NCI-H1930 (cell line): ENCODE results near the gene PDZRN4.
"Not testable (repeated sequence)": the region's sequence is repeated elsewhere in the genome, so short reads cannot be mapped to it uniquely, and the experiment has no call there.

Source experiments
- DNase-seq, 2 experiments: peaks; one replicate each; lab custom pipeline; 2025; lab: John Stamatoyannopoulos, UW

PDZRN4 gene

DNA sequence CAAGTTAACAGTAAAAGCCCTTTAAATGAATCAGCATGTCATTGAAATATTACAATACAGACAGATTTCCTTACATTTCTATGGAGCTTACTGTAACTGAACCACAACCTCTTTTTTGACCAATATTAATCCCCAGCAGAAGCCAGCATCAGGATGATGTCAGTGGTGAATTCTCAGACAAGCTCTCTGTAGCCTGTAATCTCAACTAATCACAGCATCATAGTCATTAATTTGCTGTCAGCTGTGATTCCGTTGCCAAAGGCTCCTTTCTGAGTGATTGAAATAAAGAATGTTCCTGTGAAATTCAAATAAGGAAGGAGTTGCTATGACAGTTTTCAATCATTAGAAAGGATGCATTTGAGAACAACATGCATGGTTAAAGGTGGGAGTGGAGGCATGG, 323.1 kb downstream of the PDZRN4 start:
- DNase-seq, result no peak

DNA sequence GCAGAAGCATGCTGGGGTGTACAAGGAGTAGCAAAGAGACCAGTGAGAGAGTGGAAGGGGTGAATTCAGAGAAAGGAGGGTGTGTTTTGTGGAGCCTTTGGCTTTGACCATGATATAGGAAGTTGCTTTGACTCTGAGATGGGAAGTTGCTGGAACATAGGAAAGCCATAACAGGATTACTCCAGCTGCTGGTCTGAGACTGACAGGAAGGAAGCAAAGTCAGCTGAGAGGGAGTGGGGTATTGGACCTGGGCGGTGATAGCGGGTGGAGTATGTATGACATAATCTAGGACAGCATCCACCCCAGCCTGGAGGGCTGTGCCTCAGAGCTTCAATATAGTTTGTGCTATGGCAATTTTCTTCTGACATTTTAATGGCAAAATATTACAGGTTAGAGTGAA, 324.4 kb downstream of the PDZRN4 start:
- DNase-seq, result no peak

DNA sequence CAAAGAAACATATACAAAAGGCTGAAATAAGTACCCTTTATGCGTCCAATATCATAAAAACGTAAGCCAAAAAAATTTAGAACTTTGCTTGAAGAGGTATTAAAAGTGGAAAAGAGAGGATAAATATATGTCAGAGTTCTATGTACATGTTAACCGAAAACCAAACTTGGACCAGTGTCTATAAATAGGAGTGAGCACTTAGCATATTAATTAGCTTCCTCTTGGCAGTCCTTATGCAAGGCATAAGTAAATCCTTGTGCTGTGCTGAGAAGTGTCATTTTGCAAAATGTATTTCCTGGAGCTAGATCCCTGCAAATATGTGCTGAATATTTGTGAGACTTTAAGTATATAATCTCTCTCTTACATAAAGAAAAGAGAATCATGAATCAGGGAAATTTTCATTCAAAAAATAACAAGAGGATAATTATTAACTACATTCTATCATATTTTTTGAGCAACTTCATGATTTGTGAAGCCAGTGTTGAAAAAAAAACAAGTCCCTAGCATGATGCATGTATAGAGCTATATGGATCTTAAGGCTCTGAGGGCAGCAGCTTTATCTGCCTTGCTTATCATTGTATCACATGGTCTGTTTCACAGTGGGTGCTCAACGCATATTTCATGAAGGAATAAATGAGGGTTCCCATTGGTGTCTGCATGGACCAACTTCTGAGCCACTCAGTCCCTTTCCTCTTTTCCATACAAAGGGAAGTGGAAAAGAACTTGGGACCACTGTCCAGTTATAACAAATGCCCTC, 326.1 kb downstream of the PDZRN4 start:
- DNase-seq, result no peak

DNA sequence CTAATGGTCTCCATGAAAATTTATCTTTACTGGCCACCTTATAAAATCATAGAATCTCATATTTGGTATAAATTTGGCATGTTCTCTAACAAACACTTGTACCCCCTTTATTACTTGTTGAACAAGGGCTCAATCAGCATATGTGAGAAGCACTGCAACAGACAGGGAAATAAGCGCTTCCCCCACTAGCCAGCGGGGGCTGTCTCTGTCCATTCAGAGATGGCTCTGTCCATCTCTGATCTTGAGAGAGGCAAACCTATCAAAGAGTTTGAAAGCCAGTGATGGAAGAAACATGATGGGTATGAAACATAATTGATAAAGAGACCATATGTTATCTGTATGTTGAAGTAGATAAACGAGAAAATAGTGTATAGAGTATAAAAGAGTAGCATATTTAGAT, 326.8 kb downstream of the PDZRN4 start:
- DNase-seq, result no peak

DNA sequence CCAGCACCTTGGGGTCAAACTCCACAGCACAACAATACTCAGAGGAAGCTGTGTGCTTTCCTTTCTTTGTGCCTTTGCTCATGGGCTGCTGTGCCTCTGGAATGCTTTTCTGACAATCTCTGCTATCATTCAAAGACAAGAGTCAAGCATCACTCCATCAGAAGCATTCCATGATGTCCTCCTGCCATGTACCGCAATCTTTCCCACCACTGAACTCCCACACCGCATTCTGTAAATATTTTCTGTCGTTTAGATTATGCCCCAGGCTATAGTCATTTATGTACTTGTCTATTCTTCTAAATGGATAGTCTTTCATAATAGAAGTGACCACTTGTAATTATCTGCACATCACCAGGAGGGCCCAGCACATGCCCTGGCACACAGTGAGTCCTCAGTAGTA, 327.8 kb downstream of the PDZRN4 start:
- DNase-seq, result no peak

- DNase-seq, result no peak
These were observed 332.7 kb downstream of the PDZRN4 start for GRCh38 chr12:41520869-41521268.

GRCh38 chr12:41521872-41522379, 333.8 kb downstream of the PDZRN4 start:
- DNase-seq, result no peak

GRCh38 chr12:41527062-41527461, 338.9 kb downstream of the PDZRN4 start:
- DNase-seq, result no peak

DNA sequence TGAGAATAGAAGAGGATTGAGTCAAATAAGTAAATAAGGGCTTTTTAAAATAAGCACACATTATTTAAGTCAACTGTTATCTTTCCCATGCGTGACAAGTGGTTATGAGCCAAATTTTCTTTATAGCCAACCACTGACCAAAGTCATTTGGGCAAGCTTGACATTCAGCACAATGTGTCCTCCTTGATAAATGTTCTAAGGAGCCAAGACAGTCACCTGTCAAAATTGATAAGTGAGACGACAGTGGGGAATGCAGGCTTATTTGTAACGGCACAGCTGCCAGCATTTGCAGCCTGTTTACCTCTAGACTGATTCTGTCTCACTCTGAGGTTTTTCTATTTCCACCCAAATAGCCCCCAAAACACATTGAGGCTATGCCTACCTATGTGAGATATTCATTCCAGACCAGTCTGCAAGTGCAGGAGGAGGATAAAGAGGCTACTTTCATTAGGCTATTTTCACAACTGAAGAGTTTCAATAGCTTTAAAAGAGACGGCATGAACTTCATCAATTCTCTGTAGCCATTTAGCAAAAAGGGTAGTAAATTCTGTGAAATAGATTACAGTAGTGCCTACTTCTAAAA, 339.5 kb downstream of the PDZRN4 start:
- no peak for DNase-seq

GRCh38 chr12:41528874-41529273, 340.8 kb downstream of the PDZRN4 start:
- DNase-seq, result no peak

DNA sequence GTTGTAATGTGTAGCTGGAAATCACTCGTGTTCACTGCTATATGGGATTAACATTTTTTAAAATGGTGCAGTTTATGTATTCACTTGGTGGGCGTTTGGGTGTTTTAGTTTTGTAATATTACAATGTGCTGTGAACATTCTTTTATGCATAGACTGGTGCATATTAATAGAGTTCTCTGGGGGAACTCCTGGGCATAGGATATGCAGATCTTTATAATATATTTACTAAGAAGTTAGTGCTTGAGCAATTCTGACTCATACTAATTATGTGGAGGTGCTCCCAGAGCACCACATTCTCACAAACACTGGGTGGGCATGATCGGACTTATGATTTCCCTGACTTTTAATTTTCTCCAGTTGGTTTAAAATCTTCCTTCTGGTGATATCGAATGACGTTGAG, 342.3 kb downstream of the PDZRN4 start:
- no peak for DNase-seq

GRCh38 chr12:41531147-41531829, 343.2 kb downstream of the PDZRN4 start:
- DNase-seq, result no peak

GRCh38 chr12:41532072-41532471, 344.0 kb downstream of the PDZRN4 start:
- DNase-seq, result no peak

- DNase-seq, result no peak
These were observed 348.8 kb downstream of the PDZRN4 start for GRCh38 chr12:41536813-41537490.

DNA sequence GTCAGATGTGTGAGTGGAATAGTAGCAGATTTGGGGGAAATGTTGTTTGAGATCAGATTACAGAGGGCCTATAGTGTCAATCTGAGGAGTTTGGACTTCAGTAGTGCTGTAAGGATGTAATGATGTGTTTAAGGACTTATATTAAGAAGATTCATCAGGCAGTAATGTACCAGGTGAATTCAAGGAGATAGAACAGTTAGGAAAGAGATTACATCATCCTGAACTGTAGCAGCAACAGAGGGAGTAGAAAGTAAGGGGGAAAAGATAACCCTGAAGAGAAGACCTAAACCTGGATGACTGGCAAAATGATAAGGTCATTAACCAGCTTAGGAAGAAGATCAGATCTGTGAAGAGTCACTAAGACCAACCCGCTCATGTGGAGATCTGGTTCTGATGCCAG, 349.4 kb downstream of the PDZRN4 start:
- DNase-seq, result no peak

GRCh38 chr12:41545761-41546160, 357.6 kb downstream of the PDZRN4 start:
- DNase-seq, result no peak

DNA sequence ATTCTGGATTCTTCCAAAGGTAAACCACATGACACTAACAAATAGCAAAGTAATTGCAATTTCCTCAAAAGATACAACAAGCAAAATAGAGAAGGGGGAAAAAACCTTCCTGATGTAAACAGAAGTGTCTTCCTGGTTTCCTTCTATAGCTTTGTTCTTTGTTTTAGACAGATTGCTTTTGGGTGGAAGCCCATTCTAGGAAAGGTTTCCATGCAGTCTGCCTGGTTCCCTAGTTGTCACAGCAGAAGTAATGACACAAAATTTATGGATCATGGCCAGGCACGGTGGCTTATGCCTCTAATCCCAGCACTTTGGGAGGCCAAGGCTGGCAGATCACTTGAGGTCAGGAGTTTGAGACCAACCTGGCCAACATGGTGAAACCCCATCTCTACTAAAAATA, 359.0 kb downstream of the PDZRN4 start:
- DNase-seq, result not testable (repeated sequence)

- no peak for DNase-seq
These were observed 360.8 kb downstream of the PDZRN4 start for GRCh38 chr12:41548926-41549325.

DNA sequence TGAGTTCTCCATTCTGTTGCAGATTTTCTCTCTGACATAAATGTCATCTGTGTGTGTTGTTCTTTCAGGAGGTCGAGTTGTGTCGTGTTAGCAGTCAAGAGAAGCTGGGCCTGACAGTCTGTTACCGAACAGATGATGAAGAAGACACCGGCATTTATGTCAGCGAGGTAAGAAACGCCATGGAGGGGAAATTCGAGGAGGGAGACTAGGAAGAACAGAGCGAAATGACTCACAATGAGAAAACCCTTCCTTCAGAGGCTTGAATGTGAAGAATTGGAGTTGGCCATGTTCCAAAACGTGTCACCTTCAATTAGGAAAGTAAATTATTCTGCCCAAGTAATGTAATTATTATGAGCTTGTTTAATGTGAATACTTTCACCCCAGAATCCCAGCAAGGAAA, 364.5 kb downstream of the PDZRN4 start:
- DNase-seq, result peak in 1 of 2 experiments; percentile 33

DNA sequence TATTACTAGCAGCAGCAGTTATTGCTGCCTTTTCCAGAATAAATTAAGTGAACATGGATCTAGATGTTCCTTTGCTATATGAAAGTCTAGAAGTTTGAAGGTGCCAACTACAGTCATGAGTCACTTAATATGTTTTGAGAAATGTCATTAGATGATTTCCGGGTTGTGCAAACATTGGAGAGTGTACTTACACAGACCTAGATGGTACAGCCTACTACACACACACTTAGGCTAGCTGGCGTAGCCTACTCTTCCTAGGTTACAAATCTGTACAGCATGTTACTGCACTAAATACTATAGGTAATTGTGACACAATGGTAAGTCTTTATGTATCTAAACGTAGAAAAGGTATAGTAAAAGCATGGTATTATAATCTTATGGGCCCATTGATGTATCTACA, 368.1 kb downstream of the PDZRN4 start:
- DNase-seq, result no peak

- DNase-seq, result no peak
These were observed 369.2 kb downstream of the PDZRN4 start for GRCh38 chr12:41557344-41557743.

- DNase-seq, result no peak
These were observed 370.6 kb downstream of the PDZRN4 start for GRCh38 chr12:41558671-41559070.

DNA sequence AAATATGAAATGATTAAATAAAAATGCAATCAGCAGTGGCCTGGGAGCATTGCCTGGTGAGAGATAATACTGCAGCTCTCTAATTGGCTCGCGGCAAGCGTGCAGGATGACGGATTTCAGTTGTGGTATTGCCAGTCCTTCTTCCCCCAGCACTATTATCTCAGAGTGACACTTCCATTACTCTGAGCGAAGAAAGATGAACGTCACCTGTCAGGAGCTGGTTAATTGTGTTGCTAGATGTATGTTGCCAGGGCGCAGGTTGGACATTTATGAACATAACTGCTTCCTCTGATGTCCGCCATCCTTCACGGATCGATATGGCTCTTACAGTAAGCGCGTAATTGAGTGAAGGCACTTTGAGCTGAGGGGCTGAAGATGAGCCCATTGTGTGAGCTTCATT, 374.9 kb downstream of the PDZRN4 start:
- no peak for DNase-seq
